IPS DF 4.7 (cell line): Measurements from ENCODE around the gene CSNK1D.
"Not testable (repeated sequence)": the region's sequence is repeated elsewhere in the genome, so short reads cannot be mapped to it uniquely, and the experiment has no call there.

Source experiments
- DNase-seq: peaks from one replicate; pipeline ENCODE4 v3.0.0-alpha.2; 2013; ENCODE audit warnings: low spot score; ENCODE audit errors: extremely low read depth

CSNK1D gene

DNA sequence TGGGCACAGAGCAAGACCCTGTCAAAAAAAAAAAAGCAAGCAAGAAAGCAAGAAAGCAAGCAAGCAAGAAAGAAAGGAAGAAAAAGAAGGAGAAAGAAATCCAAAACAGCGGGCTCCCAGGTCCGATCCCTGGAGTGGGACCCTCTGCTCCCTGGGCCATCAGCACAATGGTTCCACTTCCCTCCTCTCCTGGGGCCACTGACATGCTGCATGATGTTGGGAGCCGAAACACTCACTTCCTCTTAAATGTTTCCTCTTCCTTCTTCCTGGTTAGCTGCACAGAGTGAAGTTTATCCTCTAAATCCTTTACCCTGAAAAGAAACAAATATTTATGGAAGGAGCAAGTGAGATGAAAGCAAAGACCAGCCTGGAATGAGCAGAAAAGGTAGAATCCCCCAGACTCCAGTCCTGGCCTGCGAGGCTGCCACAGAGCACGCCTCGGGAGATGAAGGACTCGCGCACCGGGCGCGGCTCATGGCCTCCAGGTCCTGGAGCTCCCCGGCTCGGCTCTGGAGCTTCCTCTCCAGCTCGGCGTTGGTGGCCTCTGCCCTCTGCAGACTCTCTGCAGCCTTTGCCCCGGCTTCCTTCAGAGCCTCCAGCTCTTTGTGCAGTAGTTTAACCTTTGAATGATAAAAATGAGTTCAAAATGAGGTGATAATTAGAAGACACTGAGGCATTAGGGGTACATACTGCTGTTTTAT lies 79.8 kb downstream of the CSNK1D start:
- DNase-seq: no peak

DNA sequence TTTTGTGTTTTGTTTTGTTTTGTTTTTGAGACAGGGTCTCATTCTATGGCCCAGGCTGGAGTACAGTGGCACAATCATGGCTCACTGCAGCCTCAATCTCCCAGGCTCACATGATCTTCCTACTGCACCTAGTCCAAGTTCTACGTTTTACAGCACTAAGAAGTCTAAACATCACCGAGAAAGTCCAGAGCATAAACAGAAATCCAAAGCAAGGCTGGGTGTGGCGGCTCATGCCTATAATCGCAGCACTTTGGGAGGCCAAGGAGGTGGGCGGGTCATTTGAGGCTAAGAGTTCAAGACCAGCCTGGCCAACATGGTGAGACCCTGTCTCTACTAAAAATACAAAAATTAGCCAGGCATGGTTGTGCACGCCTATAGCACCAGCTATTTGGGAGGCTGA lies 80.5 kb downstream of the CSNK1D start:
- not testable (repeated sequence) for DNase-seq
